KMS-11 (cell line): ENCODE data around the gene STPG1.

Experiments
- H2AFZ ChIP-seq: fragments of 200-600 bp; sonication (generic); 2 replicates; pipeline ENCODE4 v1.6.1; 2016; ENCODE audit warnings: antibody characterized with exemption, mixed run types, low read depth
- H3K27ac ChIP-seq: fragments of 200-600 bp; sonication (generic); 2 replicates; pipeline ENCODE4 v1.6.1; 2016; ENCODE audit warnings: mild to moderate bottlenecking, mixed run types
- H3K27me3 ChIP-seq: fragments of 200-600 bp; sonication (generic); 2 replicates; pipeline ENCODE4 v1.6.1; 2017; ENCODE audit warnings: mild to moderate bottlenecking, low read depth, mixed run types, moderate library complexity; ENCODE audit not compliant: insufficient read depth
- H3K36me3 ChIP-seq: fragments of 200-600 bp; sonication (generic); 2 replicates; pipeline ENCODE4 v1.6.1; 2017; ENCODE audit warnings: mild to moderate bottlenecking, mixed run types; ENCODE audit not compliant: insufficient read depth
- H3K4me1 ChIP-seq: fragments of 200-600 bp; sonication (generic); 2 replicates; pipeline ENCODE4 v1.6.1; 2016; ENCODE audit warnings: mild to moderate bottlenecking, low read depth, mixed run types; ENCODE audit not compliant: poor library complexity, severe bottlenecking
- H3K4me2 ChIP-seq: fragments of 200-600 bp; sonication (generic); 2 replicates; pipeline ENCODE4 v1.7.0; 2016; ENCODE audit warnings: mild to moderate bottlenecking, mixed run types
- H3K4me3 ChIP-seq: fragments of 200-600 bp; sonication (generic); IDR thresholded peaks from 2 replicates; pipeline ENCODE4 v1.6.1; 2017; ENCODE audit warnings: low read depth, low read length, mixed read lengths; ENCODE audit not compliant: insufficient read depth
- H3K79me2 ChIP-seq: fragments of 200-600 bp; sonication (generic); 2 replicates; pipeline ENCODE4 v1.6.1; 2016; ENCODE audit warnings: low read depth, mixed run types; ENCODE audit not compliant: insufficient read depth
- H3K9ac ChIP-seq: fragments of 200-600 bp; sonication (generic); 2 replicates; pipeline ENCODE4 v1.6.1; 2016; ENCODE audit warnings: mild to moderate bottlenecking, mixed run types
- H4K20me1 ChIP-seq: fragments of 200-600 bp; sonication (generic); 2 replicates; pipeline ENCODE4 v1.6.1; 2016; ENCODE audit warnings: mild to moderate bottlenecking, mixed run types; ENCODE audit not compliant: insufficient read depth
- TF ChIP-seq, protein P1 (sequence below): fragments of 200-600 bp; sonication (generic); conservative IDR thresholded peaks from 2 replicates; pipeline ENCODE4 v1.6.1; 2017; ENCODE audit warnings: low read depth, mild to moderate bottlenecking, antibody characterized with exemption, low read length, moderate library complexity, mixed read lengths

STPG1 gene

DNA sequence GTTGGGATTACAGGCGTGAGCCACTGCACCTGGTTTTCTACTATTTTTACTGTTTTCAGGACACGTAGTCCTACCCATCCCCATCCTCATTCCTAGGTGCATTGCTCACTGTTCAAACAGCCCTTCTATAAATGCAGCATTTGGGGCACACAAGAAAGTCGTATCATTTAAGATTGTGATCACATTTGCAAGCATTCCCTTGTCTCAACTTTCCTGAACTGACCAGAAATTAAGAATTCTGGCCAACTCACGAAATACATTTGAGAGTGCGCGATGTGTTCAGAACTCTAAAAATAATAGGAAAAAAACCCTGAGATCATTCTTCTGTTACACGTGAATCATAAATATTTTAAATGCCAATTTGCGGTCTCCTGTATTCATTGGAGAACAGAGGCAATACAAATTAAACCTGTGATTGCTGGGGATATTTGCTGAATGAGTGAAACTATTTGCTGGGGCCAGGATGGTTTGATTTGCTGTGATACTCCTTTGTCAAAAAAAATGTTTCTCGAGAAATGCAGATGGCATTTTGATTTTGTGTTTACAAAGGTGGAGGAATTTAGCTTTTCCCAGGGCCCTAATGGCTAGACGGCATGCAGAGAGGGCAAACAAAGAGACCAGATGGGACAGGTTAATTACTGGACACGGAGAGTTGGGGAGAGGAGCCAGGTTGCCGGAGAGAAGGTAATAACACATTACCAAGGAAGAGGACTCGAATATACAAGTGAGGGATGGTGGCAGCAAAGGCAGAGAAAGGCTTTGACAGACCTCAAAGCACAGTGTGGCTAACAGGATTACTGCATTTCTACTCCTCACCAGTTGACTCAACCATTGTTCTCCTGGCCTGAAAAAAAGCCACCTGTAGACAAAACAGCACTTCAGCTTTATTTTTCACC, 38.4 kb downstream of the STPG1 start:
- H3K27ac ChIP-seq = no peak overlapping the region

DNA sequence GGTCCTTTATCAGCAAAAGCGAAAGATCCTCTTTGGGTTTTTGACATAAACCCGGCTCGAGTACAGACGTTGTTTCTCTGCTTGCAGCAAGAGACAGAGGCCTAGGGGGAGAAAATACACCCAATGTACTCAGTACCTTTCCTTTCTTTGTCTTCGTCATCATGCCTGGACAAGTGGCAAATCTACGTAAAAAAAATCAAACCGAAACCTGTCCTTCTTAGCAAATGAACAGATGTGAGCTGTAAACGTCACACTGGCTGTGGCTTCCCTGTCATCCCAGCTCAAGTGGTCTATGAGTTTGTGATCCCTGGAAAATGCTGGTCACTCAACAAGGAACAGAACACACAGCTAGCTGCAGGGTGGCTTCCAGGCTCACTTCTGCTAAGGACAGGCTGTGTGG, 39.9 kb downstream of the STPG1 start:
- H3K4me2 ChIP-seq = no peak overlapping the region
- H2AFZ ChIP-seq = no peak overlapping the region
- TF ChIP-seq, protein P1, sequence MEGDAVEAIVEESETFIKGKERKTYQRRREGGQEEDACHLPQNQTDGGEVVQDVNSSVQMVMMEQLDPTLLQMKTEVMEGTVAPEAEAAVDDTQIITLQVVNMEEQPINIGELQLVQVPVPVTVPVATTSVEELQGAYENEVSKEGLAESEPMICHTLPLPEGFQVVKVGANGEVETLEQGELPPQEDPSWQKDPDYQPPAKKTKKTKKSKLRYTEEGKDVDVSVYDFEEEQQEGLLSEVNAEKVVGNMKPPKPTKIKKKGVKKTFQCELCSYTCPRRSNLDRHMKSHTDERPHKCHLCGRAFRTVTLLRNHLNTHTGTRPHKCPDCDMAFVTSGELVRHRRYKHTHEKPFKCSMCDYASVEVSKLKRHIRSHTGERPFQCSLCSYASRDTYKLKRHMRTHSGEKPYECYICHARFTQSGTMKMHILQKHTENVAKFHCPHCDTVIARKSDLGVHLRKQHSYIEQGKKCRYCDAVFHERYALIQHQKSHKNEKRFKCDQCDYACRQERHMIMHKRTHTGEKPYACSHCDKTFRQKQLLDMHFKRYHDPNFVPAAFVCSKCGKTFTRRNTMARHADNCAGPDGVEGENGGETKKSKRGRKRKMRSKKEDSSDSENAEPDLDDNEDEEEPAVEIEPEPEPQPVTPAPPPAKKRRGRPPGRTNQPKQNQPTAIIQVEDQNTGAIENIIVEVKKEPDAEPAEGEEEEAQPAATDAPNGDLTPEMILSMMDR = no peak
- no peak overlapping the region for H3K27ac ChIP-seq
- H3K4me1 ChIP-seq = no peaks in the 10 kb centered on the region
- H3K79me2 ChIP-seq = no peaks in the 10 kb centered on the region
- H3K36me3 ChIP-seq = no peaks in the 10 kb centered on the region
- no peak overlapping the region for H3K4me3 ChIP-seq
- H3K9ac ChIP-seq = no peak overlapping the region
- no peaks in the 10 kb centered on the region for H3K27me3 ChIP-seq
- H4K20me1 ChIP-seq = no peaks in the 10 kb centered on the region

More for the DNA sequence above, 38.4 kb downstream of the STPG1 start:
- no peaks in the 10 kb centered on the region for H3K79me2 ChIP-seq
- TF ChIP-seq, protein P1 = no peak
- no peak overlapping the region for H3K4me2 ChIP-seq
- H3K4me3 ChIP-seq = no peak overlapping the region
- no peak overlapping the region for H3K9ac ChIP-seq
- H4K20me1 ChIP-seq = no peaks in the 10 kb centered on the region
- no peak overlapping the region for H2AFZ ChIP-seq
- H3K27me3 ChIP-seq = no peaks in the 10 kb centered on the region
- no peaks in the 10 kb centered on the region for H3K4me1 ChIP-seq
- no peaks in the 10 kb centered on the region for H3K36me3 ChIP-seq

DNA sequence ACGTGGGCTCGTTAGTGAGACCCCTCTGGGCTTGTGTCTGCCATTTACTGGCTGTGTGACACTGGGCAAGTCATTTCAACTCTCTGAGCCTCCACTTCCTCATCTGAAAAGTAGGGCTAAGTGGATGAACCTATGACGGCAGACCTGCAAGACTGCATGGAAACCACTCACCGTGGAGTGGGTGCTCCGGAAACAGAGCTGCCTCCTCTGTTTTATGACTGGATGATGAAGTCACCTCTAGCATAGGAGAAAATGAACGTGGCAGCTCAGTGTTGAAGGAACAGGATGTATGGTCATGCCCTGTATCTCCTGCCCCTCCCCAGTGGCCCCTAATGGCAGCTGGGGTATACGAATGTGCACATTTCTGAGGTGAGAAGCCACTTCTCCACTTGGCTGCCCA, 40.5 kb downstream of the STPG1 start:
- no peak overlapping the region for H2AFZ ChIP-seq
- H3K4me2 ChIP-seq = no peak overlapping the region
- TF ChIP-seq, protein P1 = no peak
- no peaks in the 10 kb centered on the region for H3K4me1 ChIP-seq
- no peak overlapping the region for H3K4me3 ChIP-seq
- H3K36me3 ChIP-seq = no peaks in the 10 kb centered on the region
- H3K27me3 ChIP-seq = no peaks in the 10 kb centered on the region
- no peaks in the 10 kb centered on the region for H4K20me1 ChIP-seq
- no peak overlapping the region for H3K9ac ChIP-seq
- H3K79me2 ChIP-seq = no peaks in the 10 kb centered on the region
- H3K27ac ChIP-seq = no peak overlapping the region

DNA sequence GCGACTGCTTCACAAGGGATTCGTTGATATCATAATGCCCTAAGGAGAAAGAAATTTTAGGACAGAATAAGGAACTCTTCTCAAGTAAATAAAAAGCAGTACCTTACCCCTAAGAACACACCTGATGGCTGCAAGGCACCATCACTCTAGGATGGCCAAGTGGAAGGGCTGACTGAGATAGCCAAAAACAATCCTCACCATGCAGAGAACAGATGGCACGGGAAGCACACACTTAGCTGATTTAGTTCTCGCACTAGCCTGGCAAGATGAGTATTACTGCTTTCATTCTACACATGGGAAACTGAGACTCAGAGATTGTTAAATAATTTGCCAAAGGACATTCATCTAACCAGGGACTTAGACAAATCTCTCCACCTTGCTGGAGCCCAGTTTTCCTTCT, 43.8 kb downstream of the STPG1 start:
- no peaks in the 10 kb centered on the region for H3K27me3 ChIP-seq
- no peak overlapping the region for H3K27ac ChIP-seq

More for the DNA sequence above, 43.8 kb downstream of the STPG1 start:
- no peak overlapping the region for H2AFZ ChIP-seq
- no peak overlapping the region for H3K9ac ChIP-seq
- no peaks in the 10 kb centered on the region for H3K79me2 ChIP-seq
- no peaks in the 10 kb centered on the region for H3K4me1 ChIP-seq
- no peaks in the 10 kb centered on the region for H3K36me3 ChIP-seq
- no peak overlapping the region for H3K4me2 ChIP-seq
- H4K20me1 ChIP-seq = no peaks in the 10 kb centered on the region
- TF ChIP-seq, protein P1 = no peak
- no peak overlapping the region for H3K4me3 ChIP-seq
